ENCODE measurements around the gene GNG7.
"Not testable (repeated sequence)": the region's sequence is repeated elsewhere in the genome, so short reads cannot be mapped to it uniquely, and the experiment has no call there.

GNG7 gene

DNA sequence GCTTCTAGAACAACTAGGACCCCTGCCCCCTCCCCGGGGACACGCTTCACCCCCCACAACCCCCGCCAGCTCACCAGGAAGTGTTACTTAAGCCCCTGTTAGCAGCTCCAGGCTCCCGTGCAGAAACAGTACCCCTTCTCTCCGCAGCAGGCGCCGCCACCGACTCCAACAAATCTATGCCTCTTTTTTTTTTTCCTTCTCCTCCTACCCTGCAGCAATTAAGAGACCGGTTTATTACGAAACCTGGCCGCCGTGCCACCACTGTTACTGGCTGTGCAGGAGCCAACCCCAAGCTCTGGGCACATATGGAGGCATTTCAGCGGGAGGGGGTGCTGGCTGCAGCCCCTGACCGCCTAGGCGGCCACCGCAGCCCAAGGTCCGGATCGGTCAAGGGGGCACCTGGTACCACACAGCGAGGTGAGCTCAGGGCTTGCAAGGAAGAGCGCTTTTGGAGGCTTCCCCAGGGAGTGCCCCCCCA lies 224.2 kb downstream of the GNG7 start:
- DNase-seq, result no peak

DNA sequence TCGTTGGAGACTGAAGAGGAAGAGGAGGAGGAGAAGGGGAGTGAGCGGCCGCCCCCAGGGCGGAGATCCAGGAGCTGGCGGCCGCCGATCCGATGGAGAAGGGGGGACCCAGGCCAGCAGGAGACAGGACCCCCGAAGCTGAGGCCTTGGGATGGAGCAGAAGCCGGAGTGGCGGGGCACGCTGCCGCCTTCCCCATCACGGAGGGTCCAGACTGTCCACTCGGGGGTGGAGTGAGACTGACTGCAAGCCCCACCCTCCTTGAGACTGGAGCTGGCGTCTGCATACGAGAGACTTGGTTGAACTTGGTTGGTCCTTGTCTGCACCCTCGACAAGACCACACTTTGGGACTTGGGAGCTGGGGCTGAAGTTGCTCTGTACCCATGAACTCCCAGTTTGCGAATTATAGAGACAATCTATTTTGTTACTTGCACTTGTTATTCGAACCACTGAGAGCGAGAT lies 224.7 kb downstream of the GNG7 start:
- DNase-seq, result no peak

DNA sequence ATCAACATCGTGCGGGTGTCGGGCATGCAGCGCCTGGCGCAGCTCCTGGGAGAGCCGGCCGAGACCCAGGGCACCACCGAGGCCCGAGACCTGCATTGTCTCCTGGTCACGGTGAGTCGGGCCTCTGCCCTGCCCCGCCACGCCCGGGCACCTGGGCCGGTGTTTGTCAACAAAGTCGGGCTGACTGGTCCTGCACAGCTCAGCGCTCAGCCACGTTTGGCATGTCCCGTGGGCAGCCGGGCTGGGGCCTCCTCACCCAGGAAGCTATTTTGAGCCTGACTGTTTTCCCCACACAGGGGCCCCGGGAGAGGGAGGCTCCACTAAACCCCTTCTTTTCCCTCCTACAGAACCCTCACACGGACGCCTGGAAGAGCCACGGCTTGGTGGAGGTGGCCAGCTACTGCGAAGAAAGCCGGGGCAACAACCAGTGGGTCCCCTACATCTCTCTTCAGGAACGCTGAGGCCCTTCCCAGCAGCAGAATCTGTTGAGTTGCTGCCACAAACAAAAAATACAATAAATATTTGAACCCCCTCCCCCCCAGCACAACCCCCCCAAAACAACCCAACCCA lies 225.3 kb downstream of the GNG7 start:
- DNase-seq, result no peak

DNA sequence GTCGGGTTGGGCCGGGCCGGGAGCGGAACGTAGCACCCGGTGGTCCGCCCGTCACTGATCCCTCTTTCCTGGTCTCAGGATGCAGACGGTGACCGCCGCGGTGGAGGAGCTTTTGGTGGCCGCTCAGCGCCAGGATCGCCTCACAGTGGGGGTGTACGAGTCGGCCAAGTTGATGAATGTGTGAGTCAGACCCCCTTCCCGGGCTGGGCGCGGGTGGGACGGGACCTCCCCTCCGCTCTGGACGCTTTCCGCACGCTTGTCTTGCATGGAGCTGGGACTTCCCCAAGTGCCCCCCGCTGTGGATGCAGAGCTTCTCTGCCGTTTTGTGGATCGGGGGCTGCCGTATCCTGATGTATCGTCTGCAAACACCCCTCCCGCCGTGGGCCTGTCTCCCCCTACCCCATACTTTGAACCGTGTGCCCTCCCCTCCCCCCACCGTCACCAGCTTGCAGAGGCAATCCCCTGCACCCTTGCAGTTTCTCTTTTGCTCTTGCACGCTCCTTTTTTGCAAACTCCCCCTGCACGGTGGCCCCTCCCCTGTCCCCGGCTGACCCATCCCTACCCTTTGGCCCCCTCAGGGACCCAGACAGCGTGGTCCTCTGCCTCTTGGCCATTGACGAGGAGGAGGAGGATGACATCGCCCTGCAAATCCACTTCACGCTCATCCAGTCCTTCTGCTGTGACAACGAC lies 225.9 kb downstream of the GNG7 start:
- DNase-seq, result peak; percentile 45

DNA sequence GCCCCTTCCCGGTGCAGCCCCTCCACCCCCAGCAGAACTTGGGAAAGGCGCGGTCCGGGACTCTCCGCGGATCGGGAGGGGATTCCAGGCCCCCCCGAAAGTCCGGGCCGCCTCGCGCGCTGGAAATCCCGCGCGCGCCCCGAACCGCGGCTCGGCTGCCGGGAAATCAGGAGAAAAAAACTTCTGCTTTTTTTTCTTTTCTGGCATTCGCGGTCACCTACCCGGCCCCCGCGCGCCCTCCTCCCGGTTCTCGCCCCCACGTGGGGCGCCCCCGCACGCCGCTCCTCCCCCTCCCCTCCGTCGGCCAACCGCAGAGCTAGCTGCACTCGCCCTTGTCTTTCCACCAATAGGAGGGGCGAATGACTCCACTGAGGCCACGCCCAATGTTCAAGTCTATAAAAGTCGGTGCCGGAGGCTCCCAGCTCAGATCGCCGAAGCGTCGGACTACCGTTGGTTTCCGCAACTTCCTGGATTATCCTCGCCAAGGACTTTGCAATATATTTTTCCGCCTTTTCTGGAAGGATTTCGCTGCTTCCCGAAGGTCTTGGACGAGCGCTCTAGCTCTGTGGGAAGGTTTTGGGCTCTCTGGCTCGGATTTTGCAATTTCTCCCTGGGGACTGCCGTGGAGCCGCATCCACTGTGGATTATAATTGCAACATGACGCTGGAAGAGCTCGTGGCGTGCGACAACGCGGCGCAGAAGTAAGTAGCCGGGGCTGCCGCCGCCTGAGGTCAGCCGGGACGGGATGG lies 226.6 kb downstream of the GNG7 start, which contains the start of gene GADD45B:
Gene GADD45B, plus strand, starts transcription at position 426 of the 749 bp plus-strand sequence. Its CDS starts 232 bp downstream, at position 658.
- peak; percentile 96 for DNase-seq

DNA sequence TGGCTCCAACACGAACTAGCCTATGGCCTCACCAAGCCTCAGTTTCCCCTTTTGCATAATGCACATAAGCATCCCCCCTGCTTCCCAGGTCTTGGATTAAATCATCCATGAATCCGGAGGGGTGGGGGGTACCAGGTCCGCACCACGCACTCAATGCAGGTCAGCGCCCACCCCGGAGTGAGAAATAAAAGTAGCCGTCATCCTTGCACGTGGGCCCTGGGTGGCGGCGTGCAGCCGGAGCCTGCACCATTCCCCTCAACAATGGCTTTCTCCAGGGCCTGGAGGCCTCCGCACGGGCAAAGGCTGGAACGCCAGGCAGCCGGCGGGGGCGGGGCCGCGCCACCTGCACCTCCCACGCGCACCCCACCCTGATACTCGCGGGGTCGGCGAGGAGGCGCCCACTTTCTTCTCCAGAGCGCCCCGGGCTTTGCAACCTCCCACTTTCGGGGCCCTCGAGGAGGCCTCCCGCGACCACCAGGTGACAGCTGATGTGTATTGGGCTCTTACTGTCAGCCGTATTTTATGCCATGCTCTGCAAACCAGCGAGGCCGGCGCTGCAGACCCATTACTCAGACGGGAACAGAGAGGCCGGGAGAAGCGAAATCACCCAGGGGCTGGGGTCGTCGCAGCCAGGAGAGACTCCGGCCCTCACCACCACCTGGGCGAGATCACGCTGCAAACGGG lies 227.3 kb downstream of the GNG7 start:
- peak; percentile 40 for DNase-seq

DNA sequence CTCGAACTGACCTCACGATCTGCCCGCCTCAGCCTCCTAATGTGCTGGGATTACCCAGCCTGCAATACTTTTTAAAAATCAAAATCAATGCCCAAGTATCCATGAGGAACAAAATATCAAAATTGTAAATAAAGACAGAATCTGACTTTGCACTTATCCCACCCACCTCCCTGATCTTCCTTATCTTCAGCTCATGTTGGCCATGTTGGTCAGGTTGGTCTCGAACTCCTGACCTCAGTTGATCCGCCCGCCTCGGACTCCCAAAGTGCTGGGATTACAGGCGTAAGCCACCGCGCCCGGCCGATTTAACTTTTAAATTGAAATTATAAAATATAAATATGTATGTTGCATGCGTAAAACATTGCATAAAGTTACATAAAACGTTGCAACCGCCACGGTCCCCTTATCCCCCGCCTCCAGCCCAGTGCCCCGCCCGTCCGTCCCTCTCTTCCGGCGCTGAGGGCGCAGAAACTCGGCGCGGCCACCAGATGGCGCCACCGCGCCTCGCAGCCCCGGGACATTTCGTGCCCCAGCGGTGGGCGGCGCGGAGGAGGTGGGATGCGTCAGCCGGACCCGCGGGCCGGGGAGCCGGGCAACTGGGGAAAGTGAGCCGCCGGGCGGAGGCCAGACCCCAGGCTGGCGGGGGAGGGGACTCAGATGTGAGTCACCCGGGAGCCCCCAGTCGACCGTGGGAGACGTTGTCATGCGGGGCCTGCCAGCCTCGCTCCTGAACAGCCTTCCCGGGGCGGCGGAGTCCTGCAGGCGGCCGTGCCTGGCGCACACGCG lies 228.1 kb downstream of the GNG7 start:
- DNase-seq, result peak; percentile 82

DNA sequence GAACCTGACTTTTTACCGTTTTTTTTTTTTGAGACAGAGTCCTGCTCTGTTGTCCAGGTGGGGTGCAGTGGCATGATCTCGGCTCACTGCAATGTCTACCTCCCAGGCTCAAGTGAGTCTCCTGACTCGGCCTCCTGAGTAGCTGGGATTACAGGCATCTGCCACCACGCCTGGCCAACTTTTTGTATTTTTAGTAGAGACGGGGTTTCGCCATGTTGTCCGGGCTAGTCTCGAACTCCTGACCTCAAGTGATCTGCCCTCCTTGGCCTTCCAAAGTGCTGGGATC lies 232.6 kb downstream of the GNG7 start:
- DNase-seq, result not testable (repeated sequence)

DNA sequence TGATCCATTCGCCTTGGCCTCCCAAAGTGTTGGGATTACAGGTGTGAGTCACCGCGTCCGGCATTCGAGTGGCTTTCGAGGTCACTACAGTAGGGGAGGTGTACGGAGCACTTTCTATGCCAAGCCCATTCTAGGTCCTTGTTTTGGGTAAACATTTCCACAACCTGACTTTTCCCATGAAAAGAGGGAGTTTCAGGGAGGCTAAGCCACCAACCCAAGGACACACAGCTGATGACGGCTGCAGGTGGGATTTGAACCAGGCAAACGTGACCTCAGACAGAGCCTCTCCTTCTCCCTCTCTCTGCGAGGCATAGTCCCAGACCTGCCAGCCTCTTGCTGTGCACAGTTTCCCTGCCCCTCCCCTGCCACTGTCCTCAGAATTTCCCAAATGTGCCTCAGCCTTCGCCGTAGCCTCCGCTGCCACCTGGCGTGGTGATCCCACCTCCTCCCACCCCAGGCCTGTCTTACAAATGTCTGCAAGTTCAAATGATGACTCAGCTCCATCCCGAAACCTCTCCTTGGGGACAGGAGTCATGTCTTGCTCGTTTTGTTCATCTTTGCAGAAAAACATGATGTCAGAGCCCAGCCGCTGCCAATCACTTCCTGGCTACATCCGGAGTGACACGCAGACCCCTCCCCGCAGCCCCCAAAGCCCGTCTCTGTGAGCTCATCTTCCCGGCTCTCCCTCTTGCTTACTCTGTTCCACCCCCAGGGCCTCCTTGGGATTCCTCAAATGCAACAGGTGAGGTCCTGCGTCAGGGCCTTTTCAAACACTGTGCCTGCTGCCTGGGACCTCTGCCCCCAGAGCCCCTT lies 233.2 kb downstream of the GNG7 start:
- DNase-seq, result no peak

DNA sequence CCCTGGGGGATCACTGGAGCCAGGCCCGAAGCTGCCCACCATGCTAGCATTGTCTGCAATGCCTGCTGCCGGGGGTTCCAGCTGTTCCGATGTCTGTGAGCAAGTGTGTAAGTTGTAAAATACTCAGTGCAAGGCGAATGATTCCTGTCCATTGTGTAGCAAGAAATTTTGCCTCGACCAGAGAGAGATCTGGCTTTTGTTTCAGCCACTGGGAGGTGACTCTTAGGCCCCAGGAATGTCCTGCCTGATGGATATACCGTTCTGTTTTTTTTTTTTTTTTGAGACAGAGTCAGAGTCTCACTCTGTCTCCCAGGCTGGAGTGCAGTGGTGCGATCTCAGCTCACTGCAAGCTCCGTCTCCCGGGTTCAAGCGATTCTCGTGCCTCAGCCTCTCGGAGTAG lies 233.9 kb downstream of the GNG7 start:
- no peak for DNase-seq

DNA sequence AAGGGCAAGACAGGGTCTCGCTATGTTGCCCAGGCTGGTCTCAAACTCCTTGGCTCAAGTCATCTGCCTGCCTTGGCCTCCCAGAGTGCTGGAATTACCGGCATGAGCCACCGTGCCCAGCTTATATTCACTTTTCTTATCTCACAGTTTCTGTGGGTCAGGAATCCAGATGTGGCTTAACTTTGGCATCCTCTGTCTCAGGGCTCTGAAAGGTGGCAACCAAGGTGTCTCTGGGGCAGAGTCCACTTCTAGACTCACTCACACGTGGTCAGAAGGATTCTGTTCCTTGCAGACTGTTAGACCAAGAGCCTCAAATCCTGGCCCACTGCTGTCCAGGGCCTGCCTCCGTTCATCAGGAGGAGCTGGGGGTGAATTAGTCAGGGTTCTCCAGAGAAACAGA lies 238.1 kb downstream of the GNG7 start:
- DNase-seq, result no peak

DNA sequence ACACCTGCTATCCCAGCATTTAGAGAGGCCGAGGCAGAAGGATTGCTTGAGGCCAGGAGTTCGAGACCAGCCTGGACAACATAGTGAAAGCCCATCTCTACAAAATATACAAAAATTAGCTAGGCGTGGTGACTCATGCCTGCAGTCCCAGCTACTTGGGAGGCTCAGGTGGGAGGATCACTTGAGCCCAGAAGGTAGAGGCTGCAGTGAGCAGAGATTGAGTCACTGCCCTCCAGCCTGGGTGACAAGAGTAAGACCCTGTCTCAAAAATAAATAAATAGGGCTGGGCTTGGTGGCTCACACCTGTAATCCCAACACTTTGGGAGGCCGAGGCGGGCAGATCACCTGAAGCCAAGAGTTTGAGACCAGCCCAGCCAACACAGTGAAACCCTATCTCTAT lies 238.8 kb downstream of the GNG7 start:
- not testable (repeated sequence) for DNase-seq

DNA sequence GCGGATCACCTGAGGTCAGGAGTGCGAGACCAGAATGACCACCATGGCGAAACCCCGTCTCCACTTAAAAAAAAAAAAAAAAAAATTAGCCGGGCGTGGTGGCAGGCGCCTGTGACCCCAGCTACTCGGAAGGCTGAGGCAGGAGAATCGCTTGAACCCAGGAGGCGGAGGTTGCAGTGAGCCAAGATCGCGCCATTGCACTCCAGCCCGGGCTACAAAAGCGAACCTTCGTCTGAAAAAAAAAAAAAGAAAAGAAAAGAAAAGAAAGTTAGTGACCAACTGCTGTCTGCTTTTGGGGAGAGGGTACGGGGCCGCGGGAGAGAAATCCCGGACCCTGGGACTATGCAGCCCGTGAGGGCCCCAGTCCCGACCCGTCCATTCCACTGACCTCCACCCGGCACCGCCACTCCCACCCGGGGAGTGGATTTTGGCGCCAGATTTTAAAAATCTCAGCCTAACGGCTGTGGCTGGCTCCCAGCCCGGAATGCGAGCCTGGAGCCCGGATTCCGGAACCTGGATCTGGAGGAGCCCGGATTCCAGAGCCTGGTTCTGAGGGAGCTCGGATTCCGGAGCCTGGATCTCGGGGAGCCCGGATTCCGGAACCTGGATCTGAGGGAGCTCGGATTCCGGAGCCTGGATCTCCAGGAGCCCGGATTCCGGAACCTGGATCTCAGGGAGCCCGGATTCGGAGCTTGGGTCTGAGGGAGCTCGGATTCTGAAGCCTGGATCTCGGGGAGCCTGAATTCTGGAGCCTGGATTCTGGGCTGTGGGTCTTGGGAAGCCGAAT lies 239.7 kb downstream of the GNG7 start:
- no peak for DNase-seq

DNA sequence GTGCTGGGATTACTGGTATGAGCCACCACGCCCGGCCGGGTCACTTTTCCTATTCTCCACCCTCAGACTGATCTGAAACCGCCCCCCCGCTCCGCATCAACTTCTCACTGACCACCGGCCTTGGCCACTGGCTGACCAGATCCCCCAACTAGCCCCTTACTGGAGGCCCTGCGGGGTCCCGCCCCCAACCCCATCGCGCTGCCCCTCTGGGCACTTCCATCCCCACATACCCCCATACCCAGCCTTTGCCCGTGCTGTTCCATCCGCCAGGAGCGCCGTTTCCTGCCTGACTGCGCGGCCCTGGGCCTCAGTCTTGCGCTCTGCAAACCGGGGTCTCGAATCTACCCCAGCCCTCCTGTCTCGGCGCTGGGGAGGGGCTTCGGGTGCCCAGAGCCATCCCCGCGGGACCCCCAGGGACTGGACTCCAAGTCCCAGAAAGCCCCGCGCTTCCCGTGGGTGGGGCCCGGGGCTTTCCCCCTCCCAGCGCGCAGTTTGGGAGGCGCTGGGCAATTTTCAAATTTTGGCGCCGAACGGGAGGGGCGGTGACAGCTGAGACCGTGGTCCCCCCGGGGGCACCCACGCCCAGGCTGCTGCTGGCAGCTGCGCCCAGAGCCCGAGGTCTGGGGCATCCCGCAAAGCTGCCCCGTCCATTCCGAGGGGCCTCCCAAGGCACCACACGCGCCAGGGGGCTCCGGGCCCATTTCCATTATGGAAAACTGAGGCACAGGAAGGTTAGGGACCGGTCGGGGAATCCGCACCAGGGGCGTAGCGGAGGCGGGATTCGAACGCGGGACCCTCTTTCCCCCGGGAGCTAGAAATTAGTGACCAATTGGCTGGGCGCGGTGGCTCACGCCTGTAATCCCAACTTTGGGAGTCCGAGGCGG lies 240.5 kb downstream of the GNG7 start:
- DNase-seq, result no peak

Data from activated CD4-positive, alpha-beta T cell treated with anti-CD3 and anti-CD28 coated beads for 1 hour (primary cell).